Measurements from ENCODE around the gene ANKRD13B. TPM values are rescaled to one million over a fixed set of nuclear protein-coding genes. Genes with fewer than 3 reads are reported as not detected.

Gene ANKRD13B
- polyA plus RNA-seq, 3 donors = 3.6 to 7.9 (median 6.6) TPM

- no peak overlapping the region for H3K27ac ChIP-seq (ENCODE audit: low read depth, low read length)
Measured at GRCh38 chr17:29652976-29653375, 60.0 kb downstream of the ANKRD13B start.

GRCh38 chr17:29653995-29654714, 61.2 kb downstream of the ANKRD13B start:
- H3K27ac ChIP-seq (ENCODE audit: low read depth, low read length) = no peak overlapping the region

GRCh38 chr17:29655323-29655722, 62.4 kb downstream of the ANKRD13B start:
- H3K27ac ChIP-seq (ENCODE audit: low read depth, low read length) = no peak overlapping the region
- 94 to 95% (median 94%) methylated on average over 6 of the region's 6 CpGs for WGBS, 3 donors

More at GRCh38 chr17:29653995-29654714, 61.2 kb downstream of the ANKRD13B start:
- WGBS, 3 donors = 47 to 73% (median 57%) methylated on average over 1 of the region's 1 CpG

GRCh38 chr17:29659155-29659554, 66.2 kb downstream of the ANKRD13B start:
- H3K27ac ChIP-seq (ENCODE audit: low read depth, low read length) = no peak overlapping the region
- WGBS, 3 donors = 70 to 87% (median 71%) methylated on average over 2 of the region's 2 CpGs

GRCh38 chr17:29661213-29661612, 68.3 kb downstream of the ANKRD13B start:
- H3K27ac ChIP-seq (ENCODE audit: low read depth, low read length) = no peak overlapping the region
- WGBS, 3 donors = 39 to 79% (median 78%) methylated on average over 2 of the region's 2 CpGs

- 22 to 48% (median 35%) methylated on average over 1 of the region's 1 CpG for WGBS, 3 donors
- H3K27ac ChIP-seq (ENCODE audit: low read depth, low read length) = no peak overlapping the region
Measured at GRCh38 chr17:29663155-29663554, 70.2 kb downstream of the ANKRD13B start.

Other genes starting within 250 kb of the ANKRD13B start
- gene TAOK1, start 202.8 kb upstream of the ANKRD13B start, polyA plus RNA-seq = 10 to 100 TPM in 2 of 3 donors, 1 to 10 TPM in 1; 3.4 to 11.9 (median 10.5) TPM
- gene ABHD15, start 26.1 kb upstream of the ANKRD13B start, polyA plus RNA-seq = 10 to 100 TPM in 1 of 3 donors, 1 to 10 TPM in 2; 8.3 to 38.0 (median 8.3) TPM
- gene TP53I13, start 24.4 kb upstream of the ANKRD13B start, polyA plus RNA-seq = 100 to 1,000 TPM in 1 of 3 donors, 10 to 100 TPM in 2; 54.3 to 166 (median 84.3) TPM
- gene GIT1, start 3.5 kb upstream of the ANKRD13B start, polyA plus RNA-seq = 10 to 100 TPM; 14.6 to 36.8 (median 30.2) TPM
- gene CORO6, start 29.8 kb downstream of the ANKRD13B start, polyA plus RNA-seq = 10 to 100 TPM in 2 of 3 donors, 1 to 10 TPM in 1; 4.6 to 16.1 (median 13.6) TPM

Measured in adipose tissue (tissue), 3 donors.